Neuronal stem cell (in vitro differentiated cells): ENCODE results near the gene PCYOX1L.

Experiments used
- DNase-seq: peaks from one replicate; pipeline ENCODE4 v3.0.0-alpha.2; 2013; ENCODE audit warnings: low spot score
- H2AFZ ChIP-seq: one replicate; pipeline ENCODE4 v1.6.1; 2013; ENCODE audit warnings: mild to moderate bottlenecking, low read length, inconsistent platforms
- H2AK5ac ChIP-seq: 2 replicates; pipeline ENCODE4 v1.6.1; 2013; ENCODE audit warnings: low read depth, mild to moderate bottlenecking, inconsistent platforms, low read length, moderate library complexity, mixed read lengths
- H2BK120ac ChIP-seq: 2 replicates; pipeline ENCODE4 v1.6.1; 2013; ENCODE audit warnings: low read depth, mild to moderate bottlenecking, inconsistent platforms, low read length, moderate library complexity, mixed read lengths
- H2BK12ac ChIP-seq: one replicate; pipeline ENCODE4 v1.6.1; 2013; ENCODE audit warnings: low read length, inconsistent platforms
- H2BK15ac ChIP-seq: 2 replicates; pipeline ENCODE4 v1.6.1; 2013; ENCODE audit warnings: mild to moderate bottlenecking, low read length, inconsistent platforms, mixed read lengths
- H2BK5ac ChIP-seq: one replicate; pipeline ENCODE4 v1.6.1; 2013; ENCODE audit warnings: inconsistent platforms, mild to moderate bottlenecking, low read length, moderate library complexity
- H3K14ac ChIP-seq: one replicate; pipeline ENCODE4 v1.6.1; 2013; ENCODE audit warnings: low read length, inconsistent platforms
- H3K18ac ChIP-seq: 2 replicates; pipeline ENCODE4 v1.6.1; 2013; ENCODE audit warnings: low read length, inconsistent platforms
- H3K23ac ChIP-seq: 2 replicates; pipeline ENCODE4 v1.6.1; 2013; ENCODE audit warnings: low read depth, mild to moderate bottlenecking, mixed read lengths, low read length, inconsistent platforms; ENCODE audit not compliant: poor library complexity
- H3K27ac ChIP-seq: replicated peaks from 3 replicates; pipeline ENCODE4 v1.5.1; 2013; ENCODE audit warnings: low read length, inconsistent platforms
- H3K27me3 ChIP-seq, 3 experiments: 2 replicates each; pipeline ENCODE4 v1.6.1; 2013; ENCODE audit warnings: low read length in 3 of 3, mild to moderate bottlenecking in 2 of 3, inconsistent platforms in 1 of 3, low read depth in 1 of 3, mixed read lengths in 1 of 3, moderate library complexity in 1 of 3; ENCODE audit not compliant: control insufficient read depth in 3 of 3, insufficient read depth in 3 of 3
- H3K36me3 ChIP-seq, 2 donors: replicated peaks in 1 of 2; 2 replicates each; pipeline ENCODE4 v1.6.1; 2013; ENCODE audit warnings: low read length in 2 of 2; ENCODE audit not compliant: control insufficient read depth in 2 of 2, insufficient read depth in 2 of 2
- H3K4ac ChIP-seq: 2 replicates; pipeline ENCODE4 v1.6.1; 2013; ENCODE audit warnings: inconsistent platforms, mild to moderate bottlenecking, low read length, moderate library complexity
- H3K4me1 ChIP-seq, 2 donors: 1 replicate in 1 of 2; 2 replicates in 1 of 2; pipeline ENCODE4 v1.6.1; 2013; ENCODE audit warnings: low read length in 2 of 2, low read depth in 1 of 2; ENCODE audit not compliant: control insufficient read depth in 2 of 2, insufficient read depth in 1 of 2
- H3K4me2 ChIP-seq: one replicate; pipeline ENCODE4 v1.6.1; 2013; ENCODE audit warnings: mild to moderate bottlenecking, low read length, inconsistent platforms; ENCODE audit not compliant: insufficient read depth, poor library complexity, severe bottlenecking
- H3K4me3 ChIP-seq, 2 donors: 2 replicates each; pipeline ENCODE4 v1.5.1; 2013; ENCODE audit warnings: low read length in 2 of 2, mild to moderate bottlenecking in 2 of 2, inconsistent platforms in 1 of 2, moderate library complexity in 1 of 2
- H3K79me1 ChIP-seq: one replicate; pipeline ENCODE4 v1.6.1; 2013; ENCODE audit warnings: low read depth, mild to moderate bottlenecking, inconsistent platforms, low read length, moderate library complexity
- H3K9ac ChIP-seq: one replicate; pipeline ENCODE4 v1.6.1; 2013; ENCODE audit warnings: mild to moderate bottlenecking, low read depth, low read length, inconsistent platforms; ENCODE audit not compliant: poor library complexity
- H3K9me3 ChIP-seq, 2 donors: replicated peaks in 1 of 2; 2 replicates each; pipeline versions ENCODE3 to v1.6.1; 2013; ENCODE audit warnings: low read length in 2 of 2, mild to moderate bottlenecking in 2 of 2, inconsistent platforms in 1 of 2, low read depth in 1 of 2, mixed read lengths in 1 of 2, moderate library complexity in 1 of 2; ENCODE audit not compliant: control insufficient read depth in 2 of 2, insufficient read depth in 1 of 2
- H4K8ac ChIP-seq: one replicate; pipeline ENCODE4 v1.6.1; 2013; ENCODE audit warnings: low read depth, mild to moderate bottlenecking, inconsistent platforms, low read length, moderate library complexity
- H4K91ac ChIP-seq: one replicate; pipeline ENCODE4 v1.6.1; 2013; ENCODE audit warnings: low read length, low read depth, mild to moderate bottlenecking, inconsistent platforms; ENCODE audit not compliant: poor library complexity
- WGBS, 2 donors: extraction: QIAGEN DNeasy Blood & Tissue Kit; methylation state at CpG; one replicate each; pipeline ENCODE4 v1.1.7; 2013; ENCODE audit warnings: missing lambda C conversion rate in 2 of 2, mixed read lengths in 1 of 2; ENCODE audit not compliant: insufficient read length in 2 of 2, insufficient replicate concordance in 1 of 2; ENCODE audit errors: extremely low coverage in 2 of 2; 5-methylcytosine and 5-hydroxymethylcytosine counted together

Gene PCYOX1L

GRCh38 chr5:149337736-149338135, 20.1 kb upstream of the PCYOX1L start:
- Histone ChIP-seq H4K8ac (no peak overlapping the region), H3K27ac (no peak overlapping the region), H2BK15ac (no peak overlapping the region), H3K9me3 (no peaks in the 10 kb centered on the region), H3K4me3 (no peak overlapping the region), H3K4ac (no peak overlapping the region), H2BK5ac (no peak overlapping the region), H3K36me3 (no peaks in the 10 kb centered on the region), H2AFZ (no peak overlapping the region), H3K9ac (no peak overlapping the region), H2AK5ac (no peak overlapping the region), H3K18ac (no peak overlapping the region), H2BK120ac (no peak overlapping the region), H3K79me1 (no peaks in the 10 kb centered on the region), H3K14ac (no peak overlapping the region), H3K4me2 (no peak overlapping the region), H4K91ac (no peak overlapping the region), H3K27me3 (no peaks in the 10 kb centered on the region), H3K4me1 (no peaks in the 10 kb centered on the region), H3K23ac (no peak overlapping the region), H2BK12ac (no peak overlapping the region)
- WGBS, 2 donors: no CpG with 5 or more reads among the region's 4 CpGs
- DNase-seq: no peak

DNA sequence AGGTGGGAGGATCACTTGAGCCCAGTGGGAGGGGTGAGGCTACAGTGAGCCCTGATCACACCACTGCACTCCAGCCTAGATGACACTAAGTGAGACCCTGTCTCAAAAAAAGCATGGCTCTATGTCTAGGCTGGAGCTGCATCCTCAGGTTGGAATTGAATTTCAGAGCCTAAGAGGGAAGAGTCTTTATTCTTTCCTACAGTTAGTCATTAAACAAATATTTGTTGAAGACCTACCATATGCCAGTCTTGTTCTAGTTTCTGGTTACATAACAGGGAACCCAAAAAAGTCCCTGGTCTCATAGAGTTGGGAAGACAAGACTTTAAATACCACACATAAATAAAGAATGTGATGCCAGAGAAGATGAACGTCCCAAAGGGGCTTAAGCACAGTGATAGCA, 19.5 kb upstream of the PCYOX1L start:
- H3K18ac ChIP-seq: no peak overlapping the region
- H3K9me3 ChIP-seq: no peaks in the 10 kb centered on the region
- H4K8ac ChIP-seq: no peak overlapping the region
- no peak overlapping the region for H2BK120ac ChIP-seq
- no peaks in the 10 kb centered on the region for H3K4me1 ChIP-seq
- H3K27me3 ChIP-seq: no peaks in the 10 kb centered on the region
- no peaks in the 10 kb centered on the region for H3K36me3 ChIP-seq
- H2BK5ac ChIP-seq: no peak overlapping the region
- no peak overlapping the region for H3K14ac ChIP-seq
- no peak overlapping the region for H4K91ac ChIP-seq
- no CpG with 5 or more reads among the region's 1 CpG for WGBS, 2 donors
- no peak overlapping the region for H2AFZ ChIP-seq
- no peak overlapping the region for H3K9ac ChIP-seq
- H2AK5ac ChIP-seq: no peak overlapping the region
- no peak overlapping the region for H2BK12ac ChIP-seq
- no peak overlapping the region for H3K4me3 ChIP-seq
- H2BK15ac ChIP-seq: no peak overlapping the region
- no peaks in the 10 kb centered on the region for H3K79me1 ChIP-seq
- no peak overlapping the region for H3K27ac ChIP-seq
- H3K23ac ChIP-seq: no peak overlapping the region
- no peak overlapping the region for H3K4me2 ChIP-seq
- no peak for DNase-seq
- H3K4ac ChIP-seq: no peak overlapping the region

DNA sequence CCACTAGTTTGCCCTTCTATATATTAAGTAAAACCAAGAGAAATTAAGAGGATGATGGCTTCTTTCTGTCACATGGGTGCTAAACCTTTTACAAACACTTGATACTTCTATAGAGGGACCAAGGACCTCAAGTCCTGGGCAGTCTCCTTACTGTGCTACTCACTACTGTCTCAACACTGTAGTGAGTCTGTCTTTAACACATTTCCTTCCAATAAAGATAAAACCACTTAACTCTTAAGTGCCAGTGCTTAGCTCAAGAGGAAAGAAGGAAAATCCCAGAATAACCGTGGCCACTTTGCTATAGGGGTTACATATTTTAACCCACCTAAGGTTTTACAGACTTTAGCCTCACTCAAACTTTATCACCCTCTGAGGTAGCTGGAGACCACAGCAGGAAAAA, 16.9 kb upstream of the PCYOX1L start:
- Histone ChIP-seq H3K18ac (no peak overlapping the region), H3K36me3 (no peaks in the 10 kb centered on the region), H2BK120ac (no peak overlapping the region), H4K91ac (no peak overlapping the region), H2AFZ (no peak overlapping the region), H3K4me2 (no peak overlapping the region), H3K9ac (no peak overlapping the region), H2AK5ac (no peak overlapping the region), H3K23ac (no peak overlapping the region), H3K4me1 (peaks cover 0 to 2% of the 10 kb centered on the region in 2 donors), H2BK5ac (no peak overlapping the region), H4K8ac (no peak overlapping the region), H3K27me3 (no peaks in the 10 kb centered on the region), H3K14ac (no peak overlapping the region), H2BK15ac (no peak overlapping the region), H3K4me3 (no peak overlapping the region), H2BK12ac (no peak overlapping the region), H3K9me3 (no peaks in the 10 kb centered on the region), H3K4ac (no peak overlapping the region), H3K27ac (no peak overlapping the region), H3K79me1 (peaks cover 5% of the 10 kb centered on the region)
- DNase-seq: no peak
- no CpG with 5 or more reads among the region's 1 CpG for WGBS, 2 donors

DNA sequence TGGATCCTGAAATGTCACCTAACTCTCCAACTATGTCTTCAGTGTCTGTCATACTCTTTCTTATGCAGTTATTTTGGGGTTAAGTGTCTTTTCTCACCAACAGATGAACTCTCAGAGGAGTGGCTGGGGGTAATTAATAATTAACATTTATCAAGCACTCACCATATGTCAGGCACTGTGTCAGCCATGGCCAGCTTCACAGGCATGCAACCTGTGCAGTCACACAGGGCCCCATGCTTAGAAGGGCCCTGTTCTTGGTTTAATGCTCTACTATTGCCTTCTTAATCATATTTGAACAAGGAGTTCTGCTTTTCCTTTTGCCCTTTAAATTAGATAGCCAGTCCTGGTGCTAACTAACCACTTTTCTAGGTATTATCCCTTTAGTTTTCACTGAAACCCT, 16.0 kb upstream of the PCYOX1L start:
- Histone ChIP-seq H3K23ac (no peak overlapping the region), H3K4me1 (peaks cover 2% of the 10 kb centered on the region in 2 donors), H3K79me1 (peaks cover 5% of the 10 kb centered on the region), H3K4me3 (no peak overlapping the region), H3K9ac (no peak overlapping the region), H2BK5ac (no peak overlapping the region), H3K14ac (no peak overlapping the region), H4K8ac (no peak overlapping the region), H4K91ac (no peak overlapping the region), H2BK15ac (no peak overlapping the region), H3K4ac (no peak overlapping the region), H3K27me3 (no peaks in the 10 kb centered on the region), H2AK5ac (no peak overlapping the region), H3K18ac (no peak overlapping the region), H3K4me2 (no peak overlapping the region), H2BK12ac (no peak overlapping the region), H3K36me3 (peaks cover 0 to under 1% of the 10 kb centered on the region in 2 donors), H2AFZ (no peak overlapping the region), H3K27ac (no peak overlapping the region), H3K9me3 (no peaks in the 10 kb centered on the region), H2BK120ac (no peak overlapping the region)
- no peak for DNase-seq
